ENCODE results near the gene GATA5.

The GATA5 gene

DNA sequence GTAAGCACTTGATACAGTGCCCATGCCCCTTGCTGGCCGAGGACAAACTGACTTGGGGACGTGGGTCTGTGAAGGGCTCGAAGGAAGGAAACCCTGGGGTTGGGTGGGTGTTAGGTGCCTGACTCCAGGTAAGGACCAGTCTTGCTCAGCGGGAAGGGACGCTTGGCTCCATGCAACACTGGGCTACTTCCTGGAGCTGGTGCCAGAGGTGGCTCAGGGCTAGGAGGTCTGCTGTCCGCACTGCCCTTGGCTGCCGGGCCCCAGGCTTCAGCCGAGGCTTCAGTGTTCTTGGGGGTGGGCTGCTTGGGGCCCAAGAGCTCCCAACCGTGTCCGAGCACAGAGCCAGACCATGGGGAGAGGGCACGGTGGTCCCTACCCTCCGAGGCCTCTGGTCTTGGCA is 5.3 kb downstream of the GATA5 start:
- no peak for DNase-seq

DNA sequence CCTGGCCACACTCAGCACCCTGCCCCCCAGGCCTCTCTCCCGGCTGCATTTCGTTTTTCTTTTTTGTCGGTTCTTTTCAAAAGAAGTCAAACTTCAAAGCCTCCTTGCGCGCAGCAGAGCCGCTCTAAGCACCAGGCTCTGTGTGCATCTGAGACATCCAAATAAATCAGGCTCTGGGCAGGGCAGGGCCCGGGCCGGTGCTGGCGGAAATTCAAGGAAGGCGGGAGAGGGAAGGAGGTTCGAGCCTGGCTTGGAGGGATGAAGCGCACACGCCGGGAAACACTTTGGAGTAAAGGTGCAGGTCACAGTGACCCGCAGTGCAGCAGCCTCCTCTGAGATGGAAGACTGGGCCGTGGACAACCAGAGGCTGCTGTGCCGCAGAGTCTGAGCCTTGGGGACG is 5.8 kb downstream of the GATA5 start:
- no peak for DNase-seq

- no peak for DNase-seq
Measured at GRCh38 chr20:62469352-62469751, 6.4 kb downstream of the GATA5 start.

DNA sequence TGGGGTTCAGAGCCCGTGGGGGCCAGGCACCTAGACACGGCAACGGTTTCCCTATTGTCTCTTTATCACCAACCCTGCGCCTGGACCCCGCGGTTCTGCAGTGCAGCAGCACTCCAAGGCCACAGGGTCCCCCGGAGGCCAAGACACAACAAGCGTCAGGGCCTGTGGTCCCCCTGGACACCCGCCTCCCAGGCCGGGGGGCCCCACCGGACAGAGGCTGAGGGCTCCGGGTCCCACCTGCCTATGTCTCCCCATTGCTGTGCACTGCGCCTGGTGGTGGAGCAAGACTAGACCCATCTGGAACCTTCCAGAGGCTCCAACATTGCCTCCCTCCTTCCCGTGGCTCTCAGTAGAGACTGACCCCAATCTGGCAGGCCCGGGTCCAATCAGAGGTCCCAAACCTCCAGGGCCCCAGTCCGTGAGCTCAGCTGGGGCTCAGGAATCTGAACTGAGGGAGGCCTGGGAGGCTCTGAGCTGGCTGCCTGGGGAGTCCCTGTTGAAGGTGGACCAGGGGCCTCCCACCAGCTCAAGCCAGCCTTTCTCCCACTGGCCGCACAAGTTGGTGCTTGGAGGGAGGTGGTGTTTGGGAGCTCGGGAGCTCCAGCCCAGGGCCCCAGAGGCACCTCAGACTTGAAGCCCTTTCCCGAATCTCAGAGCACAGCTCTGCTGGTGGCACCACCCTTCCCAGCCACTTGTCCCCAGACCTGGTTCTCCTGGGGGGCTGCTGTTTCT is 8.8 kb downstream of the GATA5 start:
- DNase-seq: no peak

DNA sequence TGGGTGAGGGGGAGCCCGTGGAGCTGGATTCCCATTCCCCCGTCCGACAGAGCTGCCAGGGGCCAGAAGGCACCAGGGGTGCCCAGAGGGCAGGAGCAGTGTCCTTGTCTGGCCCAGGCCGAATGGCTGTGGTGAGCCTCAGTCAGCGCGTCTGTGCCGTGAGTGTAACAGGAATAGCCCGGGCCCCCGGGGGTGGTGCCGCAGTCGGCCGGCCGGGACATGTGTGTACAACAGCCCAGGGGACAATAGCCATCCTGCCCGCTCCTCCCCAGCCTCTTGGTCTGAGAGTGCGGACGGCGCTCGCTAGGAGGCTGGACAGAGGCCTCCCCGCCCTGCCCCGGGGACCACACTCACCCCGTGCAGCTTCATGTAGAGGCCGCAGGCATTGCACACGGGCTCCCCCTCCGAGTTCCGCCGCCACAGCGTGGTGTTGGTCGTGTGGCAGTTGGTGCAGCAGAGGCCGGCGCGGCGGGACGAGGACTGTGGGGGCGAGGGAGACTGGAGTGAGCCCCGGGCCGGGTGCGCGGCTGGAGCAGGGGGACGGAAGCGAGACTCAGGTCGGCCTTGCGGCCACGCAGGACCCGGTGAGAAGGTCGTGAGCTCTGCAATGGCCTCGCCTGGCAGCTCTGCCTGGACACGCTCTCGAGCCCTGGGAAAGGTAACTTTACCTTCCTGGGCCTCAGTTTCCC is 9.6 kb downstream of the GATA5 start:
- no peak for DNase-seq

- no peak for DNase-seq
Measured at GRCh38 chr20:62464990-62465389, 10.8 kb downstream of the GATA5 start.

GRCh38 chr20:62464425-62464770 is 11.4 kb downstream of the GATA5 start:
- no peak for DNase-seq

- no peak for DNase-seq
Measured at GRCh38 chr20:62463651-62464424, 12.0 kb downstream of the GATA5 start.

- no peak for DNase-seq
Measured at GRCh38 chr20:62462976-62463592, 12.7 kb downstream of the GATA5 start.

- no peak for DNase-seq
Measured at GRCh38 chr20:62461834-62462233, 14.0 kb downstream of the GATA5 start.

DNA sequence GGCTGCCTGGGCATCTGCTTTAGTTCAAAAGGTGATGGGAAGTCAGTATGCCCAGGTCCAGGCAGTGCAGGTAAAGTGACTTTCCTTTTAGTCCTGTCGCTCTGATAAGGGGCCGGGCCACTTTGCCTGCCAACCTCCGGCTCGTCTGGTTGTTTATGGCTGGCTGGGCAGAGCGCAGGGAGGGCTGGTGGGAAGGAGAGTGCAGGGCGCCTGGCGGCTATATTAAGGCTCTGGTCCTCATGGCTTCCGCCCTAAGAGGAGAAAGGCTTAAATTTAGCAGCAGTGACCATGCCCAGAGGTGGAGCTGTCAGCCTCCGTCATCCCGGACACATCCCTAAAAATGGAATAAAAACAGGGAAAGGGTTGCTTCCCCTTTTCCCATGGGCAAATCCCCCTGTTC is 14.6 kb downstream of the GATA5 start:
- no peak for DNase-seq

DNA sequence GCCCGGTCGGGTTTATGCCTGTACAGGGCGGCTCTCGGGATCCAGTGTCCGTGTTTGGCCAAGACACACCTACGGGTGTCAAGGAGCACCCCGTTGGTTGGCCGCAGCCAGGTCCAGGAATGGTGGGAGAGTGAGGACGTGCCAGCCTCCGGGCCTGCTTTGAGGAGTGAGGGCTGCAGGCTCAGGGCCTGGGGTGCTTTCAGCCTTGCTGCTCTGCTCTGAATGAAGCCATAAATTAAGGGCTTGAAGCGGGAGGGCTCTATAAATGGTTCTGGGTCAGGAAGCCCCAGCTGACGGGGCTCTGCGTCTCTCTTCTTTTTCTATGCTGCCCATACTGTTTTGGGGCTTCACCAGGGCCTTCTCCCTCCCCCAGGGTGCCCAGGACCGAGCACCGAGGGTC is 15.1 kb downstream of the GATA5 start:
- no peak for DNase-seq

DNA sequence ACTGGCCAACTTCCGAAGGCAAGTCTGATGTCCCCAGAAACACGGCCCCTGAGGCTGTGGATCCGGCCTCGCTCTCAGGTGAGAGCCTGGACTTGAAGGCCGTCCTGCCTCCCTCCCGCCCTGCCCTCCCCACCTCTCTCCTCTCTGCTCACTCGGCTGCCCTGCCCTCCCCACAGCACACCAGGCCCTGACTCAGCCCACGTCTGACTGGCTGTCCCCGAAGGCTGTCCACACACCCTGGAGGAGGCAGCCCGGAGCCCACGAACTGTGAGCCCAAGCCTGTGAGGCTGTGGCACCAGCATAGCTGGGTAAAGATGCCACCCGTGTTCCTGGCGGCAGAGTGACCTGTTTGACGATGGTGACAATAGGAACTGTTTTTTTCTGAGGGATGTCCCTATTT is 16.3 kb downstream of the GATA5 start:
- DNase-seq: no peak

GRCh38 chr20:62458275-62459251 is 17.2 kb downstream of the GATA5 start:
- no peak for DNase-seq

DNA sequence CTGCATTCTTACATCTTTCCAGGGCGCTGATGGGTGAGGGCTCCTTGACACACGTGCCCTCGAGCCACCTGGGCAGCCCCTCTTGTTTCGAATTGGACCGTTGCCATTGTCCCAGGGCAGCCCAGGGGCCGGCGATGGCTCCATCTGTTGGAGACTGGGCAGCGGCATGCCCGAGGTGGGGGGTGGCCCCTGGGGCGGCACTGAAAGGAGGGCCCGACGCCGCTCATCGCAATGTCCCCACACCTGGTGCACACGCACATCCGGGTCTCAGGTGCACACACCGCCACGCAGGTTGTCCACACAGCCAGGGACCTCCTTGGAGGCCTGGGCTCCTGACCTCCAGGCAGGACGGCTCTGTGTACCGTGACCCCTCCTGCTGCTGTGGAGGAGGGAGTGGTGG is 18.0 kb downstream of the GATA5 start:
- DNase-seq: no peak

- no peak for DNase-seq
Measured at GRCh38 chr20:62457098-62457497, 18.7 kb downstream of the GATA5 start.

DNA sequence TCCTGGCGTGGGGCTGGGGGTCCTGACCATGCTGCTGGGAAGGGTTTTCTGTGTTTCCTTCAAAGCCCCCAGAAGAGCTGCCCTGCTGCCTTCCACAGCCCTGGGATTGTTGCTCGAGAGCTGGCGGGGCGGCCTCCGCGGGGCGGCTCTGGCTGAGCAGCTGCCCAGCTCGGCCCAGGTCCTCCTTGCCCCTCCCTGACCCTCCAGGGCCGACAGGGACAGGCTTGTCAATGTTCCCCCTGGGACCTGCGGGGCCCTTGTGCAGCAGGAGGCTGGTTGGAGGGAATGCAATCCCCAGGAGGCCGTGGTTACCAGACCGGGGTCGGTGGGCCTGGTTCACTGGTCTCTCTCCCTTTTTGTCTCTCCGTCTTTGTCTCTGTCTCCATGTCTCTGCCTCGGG is 19.9 kb downstream of the GATA5 start:
- no peak for DNase-seq

DNA sequence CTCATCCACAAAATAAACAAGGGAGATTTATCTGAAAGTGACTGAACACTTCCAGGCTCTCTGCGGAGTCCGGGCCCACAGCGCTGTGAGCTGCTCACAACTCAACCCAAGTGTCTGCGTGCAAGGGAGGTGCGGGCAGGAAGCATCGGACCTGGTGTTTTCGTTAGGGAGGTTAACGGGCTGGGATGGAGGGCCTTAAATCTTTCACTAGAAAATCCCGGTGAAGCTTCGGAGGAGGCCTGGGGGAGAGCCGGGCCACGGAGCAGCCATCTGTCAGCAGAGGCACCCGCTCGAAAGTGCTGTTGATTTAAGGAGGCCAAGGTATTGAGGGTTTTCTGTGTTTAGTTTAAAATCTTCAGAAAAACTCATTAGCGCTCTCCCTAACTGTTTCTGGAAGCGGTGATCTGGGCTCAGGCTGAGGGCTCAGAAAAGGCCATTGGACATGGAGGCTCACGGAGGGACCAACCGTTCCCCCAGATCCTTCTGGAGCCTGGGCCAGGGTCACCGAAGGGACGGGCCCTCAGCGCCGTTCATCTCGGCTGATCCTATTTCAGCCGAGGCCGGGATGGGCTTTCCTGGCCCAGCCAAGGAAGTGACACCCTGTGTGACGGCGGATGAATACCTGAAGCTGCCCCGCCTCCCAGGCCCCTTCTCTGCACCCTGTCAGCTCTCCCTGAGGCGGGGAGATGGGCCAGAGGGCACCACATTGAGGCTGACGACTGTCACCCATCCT is 20.7 kb downstream of the GATA5 start:
- DNase-seq: peak; percentile 6

- no peak for DNase-seq
Measured at GRCh38 chr20:62453186-62453808, 22.5 kb downstream of the GATA5 start.

GRCh38 chr20:62452475-62453095 is 23.2 kb downstream of the GATA5 start:
- DNase-seq: no peak

DNA sequence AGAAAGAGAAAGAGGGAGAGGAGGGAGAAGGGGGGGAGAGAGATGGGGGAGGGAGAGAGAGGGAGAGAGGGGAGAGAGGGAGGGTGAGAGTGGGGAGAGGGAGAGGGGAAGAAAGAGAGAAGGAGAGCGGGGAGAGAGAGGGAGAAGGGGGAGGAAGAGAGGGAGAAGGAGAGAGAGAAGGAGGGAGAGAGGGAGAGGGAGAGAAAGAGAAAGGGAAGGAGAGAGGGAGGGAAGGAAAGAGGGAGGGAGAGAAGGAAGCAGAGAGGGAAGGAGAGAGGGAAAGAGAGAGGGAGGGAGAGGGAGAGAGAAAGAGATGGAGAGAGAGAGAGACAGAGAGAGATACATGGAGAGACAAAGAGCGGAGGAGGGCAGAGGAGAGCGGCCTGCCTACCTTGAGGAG is 23.8 kb downstream of the GATA5 start:
- DNase-seq: no peak
